ENCODE data around the gene ADI1. TPM values are rescaled to one million over a fixed set of nuclear protein-coding genes. Genes with fewer than 3 reads are reported as not detected.

The ADI1 gene
- total and polyA plus RNA-seq, 2 of the 8 experiments (the other 6 are each of a cell fraction or from before 2014, with no cell fraction given) = 12.2 to 40.2 TPM

DNA sequence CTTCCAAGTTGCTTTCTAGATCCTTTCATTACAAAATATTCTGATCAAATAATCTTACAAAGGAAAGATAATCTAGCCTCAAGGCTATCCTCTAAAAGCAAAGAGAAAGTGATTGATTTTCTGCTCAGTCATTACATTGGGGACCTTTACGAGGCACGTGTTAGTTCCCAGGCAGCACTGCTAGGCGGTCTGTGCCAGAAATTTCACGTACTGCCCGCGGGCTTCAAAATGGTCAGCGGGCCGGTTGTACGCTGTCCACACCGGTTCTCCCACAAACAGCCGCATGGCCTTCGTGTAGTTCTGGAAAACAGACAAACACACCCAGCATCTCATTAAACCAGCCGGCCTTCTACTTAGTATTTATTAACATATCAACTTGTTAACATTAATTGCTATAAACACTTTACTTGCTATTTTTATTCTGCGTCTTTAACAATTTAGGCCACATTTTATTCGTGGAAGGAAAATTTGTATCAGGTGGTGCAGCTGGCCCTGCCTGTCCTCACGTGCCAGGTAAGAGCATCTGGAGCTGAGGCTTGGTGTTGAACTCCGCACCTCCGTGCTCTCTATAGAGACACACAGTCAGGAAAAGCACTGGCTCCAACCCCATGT is 20.4 kb downstream of the ADI1 start:
- ChIA-PET CTCF (ENCODE audit: partially characterized antibody) (interaction anchor here (2.0 kb wide), 1 partner anchor 15 kb away, joined by 4 read pairs; no protein-coding TSS in a partner anchor), POLR2A (ENCODE audit: partially characterized antibody) (no interaction called here)
- no peak for TF ChIP-seq SIN3A (conservative IDR thresholded peaks at IDR 0.05 in 1 of 2, IDR thresholded peaks at IDR 0.05 in 1 of 2; ENCODE audit: low read depth in 1 of 2, low read length in 2 of 2)
- TF ChIP-seq POU5F1 (IDR thresholded peaks at IDR 0.05; ENCODE audit: low read depth, low read length) = no peak
- TF ChIP-seq SP4 (IDR thresholded peaks at IDR 0.05; ENCODE audit: low read length) = no peak
- TF ChIP-seq BCL11A (IDR thresholded peaks at IDR 0.05; ENCODE audit: low read depth in 2 of 2, low read length in 2 of 2) = no peak
- TF ChIP-seq ZNF274 (IDR thresholded peaks at IDR 0.05; ENCODE audit: borderline replicate concordance, extremely low read depth, low read length) = no peak
- no peak for TF ChIP-seq EGR1 (IDR thresholded peaks at IDR 0.05; ENCODE audit: borderline replicate concordance, low read depth, low read length)
- no peak for TF ChIP-seq TAF1 (IDR thresholded peaks at IDR 0.05; ENCODE audit: low read depth, low read length)
- TF ChIP-seq SIRT6 (IDR thresholded peaks at IDR 0.05; ENCODE audit: low read length) = no peak
- no peak for TF ChIP-seq MAFK (IDR thresholded peaks at IDR 0.05; ENCODE audit: low read depth, low read length)
- no peak for TF ChIP-seq RBBP5 (IDR thresholded peaks at IDR 0.05; ENCODE audit: borderline replicate concordance, low read depth, low read length)
- no peak for TF ChIP-seq POLR2A (IDR thresholded peaks at IDR 0.05; ENCODE audit: control extremely low read depth in 1 of 2, low read depth in 2 of 2, low read length in 2 of 2)
- no peak for TF ChIP-seq RNF2 (IDR thresholded peaks at IDR 0.05; ENCODE audit: borderline replicate concordance, low read depth, low read length, missing control alignments, poor library complexity, severe bottlenecking)
- TF ChIP-seq FOSL1 (IDR thresholded peaks at IDR 0.05; ENCODE audit: insufficient read depth, low read depth, low read length) = no peak
- TF ChIP-seq TCF12 (IDR thresholded peaks at IDR 0.05; ENCODE audit: low read depth, low read length) = no peak

More for the DNA sequence above, 20.4 kb downstream of the ADI1 start:
- Histone ChIP-seq H3K4ac (replicated peaks; ENCODE audit: insufficient read length, low read depth, low read length) (no peak overlapping the region), H4K8ac (ENCODE audit: extremely low read depth, insufficient read depth, low read length) (no peak overlapping the region), H3K18ac (ENCODE audit: extremely low read depth, low read length) (no peak overlapping the region), H2BK12ac (ENCODE audit: low read depth, low read length) (no peak overlapping the region), H3K23ac (ENCODE audit: insufficient read length) (no peak overlapping the region), H3K9me3 (ENCODE audit: insufficient read depth in 2 of 2, low read depth in 1 of 2, low read length in 1 of 2) (no peaks in the 10 kb centered on the region), H3K4me2 (ENCODE audit: insufficient read depth in 1 of 2, low read depth in 2 of 2, low read length in 2 of 2) (no peak overlapping the region), H3K79me1 (ENCODE audit: low read depth, low read length) (no peaks in the 10 kb centered on the region; the same call in 1 of the 2 replicates), H2AFZ (ENCODE audit: low read length) (no peak overlapping the region), H3K36me3 (ENCODE audit: control insufficient read depth in 2 of 4, insufficient read depth in 4 of 4, low read length in 3 of 4) (peaks cover 2 to 11% (median 3%) of the 10 kb centered on the region in 4 experiments; a peak in 3 of 8 replicates), H2BK120ac (replicated peaks; ENCODE audit: low read depth, low read length) (no peak overlapping the region), H2BK5ac (ENCODE audit: low read depth, low read length) (no peak overlapping the region), H3K4me1 (replicated peaks in 1 of 4; ENCODE audit: control insufficient read depth in 3 of 4, insufficient read depth in 4 of 4, low read length in 3 of 4) (peaks cover 0 to 2% (median under 1%) of the 10 kb centered on the region in 4 experiments; a peak in 1 of 7 replicates), H3K4me3 (ENCODE audit: extremely low read depth in 1 of 4, insufficient read depth in 2 of 4, low read depth in 3 of 4, low read length in 4 of 4) (no peak overlapping the region), H4K91ac (replicated peaks; ENCODE audit: insufficient read length, low read length) (no peak overlapping the region), H3K14ac (ENCODE audit: insufficient read length) (no peak overlapping the region), H3K56ac (replicated peaks; ENCODE audit: insufficient read length, low read depth, low read length) (no peak overlapping the region), H3K23me2 (ENCODE audit: low read depth, low read length) (peaks cover 2% of the 10 kb centered on the region; the same call in 1 of the 2 replicates), H4K20me1 (replicated peaks in 1 of 2; ENCODE audit: control insufficient read depth in 1 of 2, insufficient read depth in 2 of 2, low read length in 2 of 2) (peaks cover 0 to 2% of the 10 kb centered on the region in 2 experiments), H4K5ac (ENCODE audit: insufficient read length, low read depth, low read length) (no peak overlapping the region), H2BK15ac (ENCODE audit: low read length) (no peak overlapping the region), H2BK20ac (ENCODE audit: low read length) (no peak overlapping the region), H3K27ac (ENCODE audit: low read depth, low read length) (no peak overlapping the region), H2AK5ac (ENCODE audit: low read depth, low read length) (no peak overlapping the region), H3K27me3 (replicated peaks in 1 of 4; ENCODE audit: control insufficient read depth in 3 of 4, extremely low read depth in 1 of 4, insufficient read depth in 3 of 4, low read length in 3 of 4) (no peaks in the 10 kb centered on the region), H3K9ac (replicated peaks in 1 of 4; ENCODE audit: extremely low read depth in 1 of 4, low read depth in 3 of 4, low read length in 3 of 4) (no peak overlapping the region), H3K79me2 (ENCODE audit: control insufficient read depth in 1 of 2, insufficient read depth in 2 of 2, low read length in 2 of 2) (no peaks in the 10 kb centered on the region; a peak in 1 of 4 replicates)
- DNase-seq (ENCODE audit: low read depth in 1 of 2, low spot score in 2 of 2) = no peak
- FAIRE-seq = no peak
- 95% methylated on average over 18 of the region's 18 CpGs; no CpG with 5 or more reads in 1 of the 2 experiments for WGBS, 2 experiments (ENCODE audit: extremely low coverage in 1 of 2, insufficient coverage in 1 of 2, insufficient read length in 1 of 2, insufficient replicate concordance in 2 of 2, low coverage in 1 of 2, low lambda C conversion rate in 2 of 2, missing lambda C conversion rate in 1 of 2)

Data from H1 (cell line).